GM12874 (cell line): ENCODE data around the gene TPM3.

Experiments
- TF ChIP-seq, protein P1 (sequence below): IDR thresholded peaks from 2 replicates; pipeline ENCODE4 v1.5.1; 2011; ENCODE audit warnings: low read depth, mild to moderate bottlenecking, control low read depth, low read length, moderate library complexity; ENCODE audit not compliant: insufficient read depth

Gene TPM3

DNA sequence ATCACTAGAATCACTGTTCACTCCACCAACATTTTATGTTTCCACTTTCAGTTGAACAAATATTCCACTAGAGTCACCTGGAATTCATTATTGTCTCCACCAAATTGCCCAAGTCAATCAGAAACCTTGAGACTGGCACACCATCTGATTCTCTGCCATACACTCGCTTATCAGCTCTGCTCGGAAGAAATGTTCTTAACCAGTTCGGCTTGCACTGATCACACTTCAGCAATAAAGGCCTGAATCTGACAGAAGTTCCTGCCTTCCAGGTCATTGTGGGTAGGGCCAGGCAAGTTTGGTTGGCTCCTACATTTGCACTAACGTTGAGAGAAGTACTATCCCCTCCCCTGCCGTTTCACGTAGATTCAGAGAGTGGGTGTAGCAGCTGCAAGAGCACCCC, 10.0 kb downstream of the TPM3 start:
- TF ChIP-seq, protein P1, sequence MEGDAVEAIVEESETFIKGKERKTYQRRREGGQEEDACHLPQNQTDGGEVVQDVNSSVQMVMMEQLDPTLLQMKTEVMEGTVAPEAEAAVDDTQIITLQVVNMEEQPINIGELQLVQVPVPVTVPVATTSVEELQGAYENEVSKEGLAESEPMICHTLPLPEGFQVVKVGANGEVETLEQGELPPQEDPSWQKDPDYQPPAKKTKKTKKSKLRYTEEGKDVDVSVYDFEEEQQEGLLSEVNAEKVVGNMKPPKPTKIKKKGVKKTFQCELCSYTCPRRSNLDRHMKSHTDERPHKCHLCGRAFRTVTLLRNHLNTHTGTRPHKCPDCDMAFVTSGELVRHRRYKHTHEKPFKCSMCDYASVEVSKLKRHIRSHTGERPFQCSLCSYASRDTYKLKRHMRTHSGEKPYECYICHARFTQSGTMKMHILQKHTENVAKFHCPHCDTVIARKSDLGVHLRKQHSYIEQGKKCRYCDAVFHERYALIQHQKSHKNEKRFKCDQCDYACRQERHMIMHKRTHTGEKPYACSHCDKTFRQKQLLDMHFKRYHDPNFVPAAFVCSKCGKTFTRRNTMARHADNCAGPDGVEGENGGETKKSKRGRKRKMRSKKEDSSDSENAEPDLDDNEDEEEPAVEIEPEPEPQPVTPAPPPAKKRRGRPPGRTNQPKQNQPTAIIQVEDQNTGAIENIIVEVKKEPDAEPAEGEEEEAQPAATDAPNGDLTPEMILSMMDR, result no peak

DNA sequence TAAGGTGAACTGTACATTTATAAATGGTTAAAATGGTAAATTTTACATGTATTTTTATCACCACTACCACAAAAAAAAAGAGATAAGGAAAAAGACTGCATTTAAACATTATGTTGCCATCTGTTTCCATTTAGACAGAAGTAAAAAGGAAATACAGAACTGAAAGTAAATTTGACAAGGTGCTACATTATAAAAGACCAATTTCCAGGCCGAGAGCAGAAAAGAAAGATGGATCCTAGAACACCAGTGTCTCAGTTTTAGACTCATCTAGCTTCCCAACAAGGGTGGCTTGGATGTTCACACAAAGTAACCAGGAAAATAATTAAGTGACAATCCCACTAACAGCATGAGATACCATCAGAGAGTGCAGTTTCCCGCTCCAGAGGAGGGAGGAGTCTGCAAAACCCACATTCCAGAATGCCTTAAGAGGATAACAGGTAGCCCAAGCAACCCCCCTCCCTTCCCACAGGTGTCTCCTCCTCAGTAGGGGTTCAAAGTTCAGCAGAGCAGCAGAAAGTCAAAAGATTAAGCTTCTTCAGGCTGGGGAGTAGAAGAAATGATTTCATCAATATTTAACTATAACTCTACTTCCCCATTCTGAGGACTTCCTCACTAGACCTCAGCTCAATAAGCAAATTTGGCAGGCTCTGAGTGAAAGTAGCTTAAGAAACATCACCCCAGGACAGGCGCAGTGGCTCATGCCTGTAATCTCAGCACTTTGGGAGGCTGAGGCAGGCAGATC, 11.8 kb downstream of the TPM3 start:
- TF ChIP-seq, protein P1, result no peak

DNA sequence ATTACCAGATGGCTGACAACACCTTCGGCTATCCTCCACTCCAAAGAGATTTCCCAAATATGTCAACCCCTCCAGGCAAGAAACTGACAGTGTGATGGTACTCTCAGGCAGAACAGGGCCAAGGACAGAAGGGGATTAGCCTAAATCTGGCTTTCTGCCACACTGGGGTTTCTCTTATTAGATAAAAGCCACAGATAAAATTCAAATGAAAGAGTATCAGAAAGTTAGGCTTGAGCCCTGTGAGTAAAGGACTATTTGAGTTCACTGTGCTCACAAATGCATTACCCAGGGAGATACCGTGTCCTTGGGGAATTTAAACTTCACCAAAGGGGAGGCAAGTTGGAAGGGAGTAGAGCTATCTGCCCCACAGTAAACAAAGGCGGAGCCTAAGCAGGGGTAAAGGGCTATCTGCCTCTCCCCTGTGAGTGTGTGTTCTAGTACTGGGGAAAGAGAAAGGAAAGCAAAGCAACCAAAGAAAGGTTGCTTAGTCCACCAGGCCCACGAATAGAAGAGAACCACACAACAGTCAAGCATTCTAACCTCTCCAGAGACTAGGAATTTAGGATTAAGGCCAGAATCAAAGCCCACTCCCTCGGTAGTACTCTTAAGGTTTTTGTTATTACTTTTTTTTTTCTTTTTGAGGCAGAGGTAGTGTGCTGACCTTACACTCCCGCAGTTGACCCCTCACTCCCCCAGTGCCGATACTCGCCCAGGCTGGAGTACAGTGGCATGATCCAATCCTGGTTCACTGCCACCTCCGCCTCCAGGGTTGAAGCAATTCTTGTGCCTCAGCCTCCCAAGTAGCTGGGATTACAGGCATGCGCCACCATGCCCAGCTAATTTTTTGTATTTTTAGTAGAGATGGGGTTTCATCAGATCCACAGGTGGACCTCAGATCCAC, 12.7 kb downstream of the TPM3 start:
- TF ChIP-seq, protein P1, result no peak

DNA sequence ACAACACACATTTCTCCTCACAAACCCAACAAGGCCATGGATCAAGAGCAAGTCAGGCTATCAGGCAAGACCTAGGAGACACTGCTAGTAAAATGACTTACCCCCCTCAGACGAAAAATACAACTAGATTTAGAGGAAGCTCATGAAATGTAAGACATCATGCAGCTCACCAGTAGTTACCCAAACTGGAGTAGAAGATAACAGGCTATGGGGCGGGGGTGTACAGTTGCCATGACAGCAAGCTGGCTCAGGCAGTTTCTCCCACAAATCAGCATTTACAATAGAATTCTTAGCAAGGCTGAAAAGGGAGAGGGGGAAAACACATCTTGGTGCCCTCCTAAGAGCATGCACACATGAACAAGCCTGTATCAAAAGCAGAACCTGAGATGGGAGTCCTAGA, 13.9 kb downstream of the TPM3 start:
- TF ChIP-seq, protein P1, result no peak

DNA sequence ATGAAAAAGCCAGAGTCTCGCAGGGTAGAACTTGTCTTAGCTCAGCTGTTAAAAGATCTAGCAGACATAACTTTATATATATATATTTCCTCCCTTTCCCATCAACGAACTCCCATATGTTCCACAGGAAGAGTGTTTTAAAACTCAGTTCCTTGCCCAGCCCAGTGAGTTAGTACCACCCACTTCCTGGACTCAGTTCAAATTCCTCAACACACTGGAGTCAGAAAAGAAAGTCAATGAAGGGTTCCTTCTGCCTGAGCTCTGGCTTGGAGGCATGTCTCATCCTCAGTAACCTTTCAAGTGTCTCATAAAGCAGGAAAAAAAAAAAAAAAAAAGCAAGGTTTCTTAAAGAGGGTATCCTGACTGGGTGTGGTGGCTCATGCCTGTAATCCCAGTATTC, 15.6 kb downstream of the TPM3 start:
- TF ChIP-seq, protein P1, result no peak

DNA sequence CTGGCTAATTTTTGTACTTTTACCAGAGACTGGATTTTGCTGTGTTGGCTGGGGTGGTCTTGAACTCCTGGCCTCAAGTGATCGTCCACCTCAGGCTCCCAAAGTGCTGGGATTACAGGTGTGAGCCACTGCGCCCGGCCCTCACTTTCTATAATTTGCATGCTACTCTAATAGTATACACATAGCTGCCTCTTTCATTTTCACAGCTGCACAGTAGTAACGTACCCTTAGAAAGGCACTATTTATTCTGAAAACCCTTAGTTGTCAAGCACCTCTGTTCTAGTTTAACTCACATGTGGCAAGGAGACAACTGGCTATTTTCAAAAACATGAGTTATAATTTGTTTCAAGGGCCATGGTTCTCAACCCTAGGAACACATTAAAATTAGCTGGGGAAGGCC, 17.2 kb downstream of the TPM3 start:
- TF ChIP-seq, protein P1, result no peak

DNA sequence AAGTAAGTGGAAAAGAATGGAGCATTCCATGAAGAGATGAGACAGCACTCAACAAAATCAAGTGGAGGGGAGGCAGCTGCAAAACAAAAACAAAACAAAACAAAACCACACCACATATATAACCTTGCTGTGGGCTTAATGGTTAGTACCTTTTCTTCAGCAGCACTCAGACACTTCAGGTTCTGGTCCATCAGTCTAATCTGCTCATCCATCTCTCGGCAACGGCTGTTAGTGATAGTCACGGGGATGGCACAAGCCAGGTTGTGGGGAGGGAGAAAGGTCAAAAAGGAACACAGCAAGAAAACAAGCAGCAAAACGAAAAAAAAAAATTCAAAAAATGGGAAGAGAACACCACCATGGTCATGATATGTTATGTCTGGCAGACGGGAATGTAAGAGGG, 20.0 kb downstream of the TPM3 start:
- TF ChIP-seq, protein P1, result no peak
